ENCODE results near the gene DNASE1L1.

DNA sequence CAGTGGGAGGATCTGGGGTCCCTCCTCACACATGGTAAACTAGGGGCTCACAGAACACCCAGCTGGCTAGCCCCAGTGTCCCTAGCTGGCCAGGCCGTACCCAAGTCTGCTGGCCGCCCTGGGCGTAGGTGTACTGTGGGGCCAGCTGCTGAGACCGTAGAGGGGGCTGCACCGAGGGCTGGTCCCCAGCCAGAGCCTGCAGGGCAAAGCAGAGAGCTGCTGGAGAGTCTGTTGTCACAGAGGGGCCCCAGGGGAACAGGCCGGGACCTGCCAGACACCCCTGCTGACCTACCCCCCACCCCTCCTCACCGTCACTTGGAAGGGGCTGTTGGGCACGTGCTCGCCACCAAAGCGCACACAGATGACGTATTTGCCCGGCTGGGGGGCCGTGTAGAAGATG, 54.5 kb downstream of the DNASE1L1 start:
- TF ChIP-seq TAF1 (IDR thresholded peaks at IDR 0.05; ENCODE audit: low read depth) (no peak), ZBTB7A (IDR thresholded peaks at IDR 0.05; ENCODE audit: low read depth) (no peak), CEBPB (IDR thresholded peaks at IDR 0.05) (no peak), YY1 (IDR thresholded peaks at IDR 0.05; ENCODE audit: low read depth) (no peak), REST (IDR thresholded peaks at IDR 0.05; ENCODE audit: low read depth) (no peak), RAD21 (IDR thresholded peaks at IDR 0.05; ENCODE audit: low read depth) (no peak), EP300 (IDR thresholded peaks at IDR 0.05; ENCODE audit: borderline replicate concordance) (no peak), TEAD4 (IDR thresholded peaks at IDR 0.05) (no peak), CREB1 (IDR thresholded peaks at IDR 0.05; ENCODE audit: low read depth) (no peak), FOXM1 (IDR thresholded peaks at IDR 0.05; ENCODE audit: borderline replicate concordance, low read depth) (no peak)

Measured in Ishikawa (cell line).